OCI-LY7 (cell line): ENCODE data around the gene TBC1D20. TPM values are rescaled to one million over a fixed set of nuclear protein-coding genes. Genes with fewer than 3 reads are reported as not detected.
A peak's percentile ranks its signal among the peaks of the same experiment; 100 is the strongest.

Source experiments
- BruUV-seq: library from RNA; stranded (reverse); fragments of 400-500 nt; replicated peaks from 2 replicates; lab custom pipeline; 2021; lab: Mats Ljungman, UMichigan
- CTCF ChIA-PET: fragments of 300-600 bp; sonication (Branson Sonifier 250); formaldehyde crosslinking; loops from one replicate; lab custom pipeline; 2022; ENCODE audit warnings: antibody characterized with exemption; ENCODE audit not compliant: unreplicated experiment; lab: Charles Lee
- POLR2A ChIA-PET: fragments of 300-600 bp; sonication (Branson Sonifier 250); formaldehyde crosslinking; loops from one replicate; lab custom pipeline; 2022; ENCODE audit warnings: antibody characterized with exemption; lab: Charles Lee
- DNase-seq: peaks from one replicate; pipeline ENCODE4 v3.0.0-alpha.2; 2015; ENCODE audit warnings: low spot score
- H2AFZ ChIP-seq: fragments of 200-600 bp; sonication (generic), shearing (Covaris generic); 2 replicates; pipeline ENCODE4 v1.6.1; 2014; ENCODE audit warnings: mild to moderate bottlenecking, antibody characterized with exemption, low read length, moderate library complexity
- H3K27ac ChIP-seq: fragments of 200-600 bp; sonication (generic); 2 replicates; pipeline ENCODE4 v1.5.1; 2014; ENCODE audit warnings: mixed run types, low read depth, mild to moderate bottlenecking, moderate library complexity, low read length, inconsistent platforms; ENCODE audit not compliant: poor library complexity, severe bottlenecking
- H3K36me3 ChIP-seq: fragments of 200-600 bp; sonication (generic); 2 replicates; pipeline ENCODE4 v1.6.1; 2014; ENCODE audit warnings: mild to moderate bottlenecking, antibody characterized with exemption, low read length, moderate library complexity, mixed read lengths; ENCODE audit not compliant: insufficient read depth
- H3K4me1 ChIP-seq: fragments of 200-600 bp; sonication (generic); 2 replicates; pipeline ENCODE4 v1.5.1; 2014; ENCODE audit warnings: mild to moderate bottlenecking, low read length; ENCODE audit not compliant: insufficient read depth, poor library complexity, severe bottlenecking
- H3K4me2 ChIP-seq: fragments of 200-600 bp; sonication (generic); 2 replicates; pipeline ENCODE4 v1.6.1; 2014; ENCODE audit warnings: mild to moderate bottlenecking, low read length
- H3K4me3 ChIP-seq: fragments of 200-600 bp; sonication (generic); 2 replicates; pipeline ENCODE4 v1.5.1; 2014; ENCODE audit warnings: mild to moderate bottlenecking, low read depth, low read length; ENCODE audit not compliant: poor library complexity, severe bottlenecking
- H3K79me2 ChIP-seq: fragments of 200-600 bp; sonication (generic); 2 replicates; pipeline ENCODE4 v1.6.1; 2016; ENCODE audit warnings: low read depth, mild to moderate bottlenecking, low read length, moderate library complexity, mixed read lengths; ENCODE audit not compliant: insufficient read depth
- H3K9me2 ChIP-seq: fragments of 200-600 bp; sonication (generic); 2 replicates; pipeline ENCODE4 v1.6.1; 2016; ENCODE audit warnings: mild to moderate bottlenecking, low read length, mixed read lengths; ENCODE audit not compliant: insufficient read depth
- H3K9me3 ChIP-seq: fragments of 200-600 bp; sonication (generic); 2 replicates; pipeline ENCODE4 v1.6.1; 2014; ENCODE audit warnings: mild to moderate bottlenecking, mixed run types, low read length, mixed read lengths
- H4K20me1 ChIP-seq: fragments of 200-600 bp; sonication (generic); 2 replicates; pipeline ENCODE4 v1.6.1; 2014; ENCODE audit warnings: mild to moderate bottlenecking, antibody characterized with exemption, low read length, moderate library complexity, mixed read lengths; ENCODE audit not compliant: insufficient read depth
- CTCF ChIP-seq: fragments of 200-600 bp; sonication (generic); conservative IDR thresholded peaks from 2 replicates; pipeline ENCODE4 v1.5.1; 2014; ENCODE audit warnings: mild to moderate bottlenecking, antibody characterized with exemption, low read length, moderate library complexity, mixed read lengths
- EZH2phosphoT487 ChIP-seq: fragments of 200-600 bp; sonication (generic); IDR thresholded peaks from 2 replicates; pipeline ENCODE4 v1.6.1; 2018; ENCODE audit warnings: low read depth, borderline replicate concordance, mild to moderate bottlenecking, mixed run types, antibody characterized with exemption, low read length, moderate library complexity, mixed read lengths
- intact Hi-C: fragments of 100-400 bp; cut with micrococcal nuclease; formaldehyde crosslinking; loops from one replicate; pipeline ENCODE4 v1.10.0; 2022; ENCODE audit not compliant: unreplicated experiment
- total RNA-seq, 2 experiments: library from RNA; depleted of rRNA in 1 of 2; stranded (reverse); fragments of >200 nt in 1 of 2; shearing (Covaris generic) in 1 of 2; gene quantifications; 2 replicates each; pipeline ENCODE4 v1.2.3, GENCODE V29; 2014 to 2022

TBC1D20 gene
- total RNA-seq, 2 experiments from 2014 or later: 17.4 to 20.8 TPM

- BruUV-seq: no TSS peak
- POLR2A ChIA-PET: interaction anchor here (0.8 kb wide), 1 partner anchor 75 kb away, joined by 3 read pairs; no protein-coding TSS in a partner anchor
- intact Hi-C loops: loop anchor here (1.0 kb wide), 2 partner anchors 22 to 77 kb away; no protein-coding TSS in a partner anchor
Observed at GRCh38 chr20:431012-431904, 31.1 kb downstream of the TBC1D20 start.

GRCh38 chr20:430091-430999, 32.0 kb downstream of the TBC1D20 start:
- POLR2A ChIA-PET: interaction anchor here (1.0 kb wide), 1 partner anchor 53 kb away, joined by 3 read pairs; no protein-coding TSS in a partner anchor

More at GRCh38 chr20:431012-431904, 31.1 kb downstream of the TBC1D20 start:
- Histone ChIP-seq H3K27ac (no peak overlapping the region), H3K4me3 (no peak overlapping the region), H2AFZ (no peak overlapping the region), H3K36me3 (peaks cover 61% of the 10 kb centered on the region), H3K79me2 (no peaks in the 10 kb centered on the region), H3K4me2 (no peak overlapping the region), H3K9me2 (no peaks in the 10 kb centered on the region), H3K4me1 (peaks cover 5% of the 10 kb centered on the region), H4K20me1 (no peaks in the 10 kb centered on the region), H3K9me3 (no peaks in the 10 kb centered on the region)
- TF ChIP-seq CTCF: peak; percentile 86
- no peak for TF ChIP-seq EZH2phosphoT487
- DNase-seq: peak; percentile 83
- CTCF ChIA-PET: interaction anchor here (0.6 to 1.0 kb wide), 4 partner anchors 11 to 86 kb away, joined by 3 to 4 read pairs (median 3); no protein-coding TSS in a partner anchor

More at GRCh38 chr20:430091-430999, 32.0 kb downstream of the TBC1D20 start:
- no peak for DNase-seq
- TF ChIP-seq EZH2phosphoT487 (no peak), CTCF (no peak)
- H3K4me3 ChIP-seq: no peak overlapping the region
- H3K9me2 ChIP-seq: no peaks in the 10 kb centered on the region
- H2AFZ ChIP-seq: no peak overlapping the region
- CTCF ChIA-PET: no interaction called here
- H3K27ac ChIP-seq: no peak overlapping the region
- H4K20me1 ChIP-seq: no peaks in the 10 kb centered on the region
- H3K4me2 ChIP-seq: no peak overlapping the region
- H3K4me1 ChIP-seq: peaks cover 5% of the 10 kb centered on the region
- H3K36me3 ChIP-seq: peaks cover 56% of the 10 kb centered on the region
- BruUV-seq: no TSS peak
- intact Hi-C loops: no loop called here
- H3K9me3 ChIP-seq: no peaks in the 10 kb centered on the region
- no peaks in the 10 kb centered on the region for H3K79me2 ChIP-seq
